GM12872 (cell line): ENCODE measurements around the gene FAM107B.

Experiments used
- TF ChIP-seq, protein P1 (sequence below): IDR thresholded peaks from 3 replicates; pipeline ENCODE4 v1.5.1; 2011; ENCODE audit warnings: low read depth, mild to moderate bottlenecking, low read length, moderate library complexity; ENCODE audit not compliant: insufficient read depth

The FAM107B gene

DNA sequence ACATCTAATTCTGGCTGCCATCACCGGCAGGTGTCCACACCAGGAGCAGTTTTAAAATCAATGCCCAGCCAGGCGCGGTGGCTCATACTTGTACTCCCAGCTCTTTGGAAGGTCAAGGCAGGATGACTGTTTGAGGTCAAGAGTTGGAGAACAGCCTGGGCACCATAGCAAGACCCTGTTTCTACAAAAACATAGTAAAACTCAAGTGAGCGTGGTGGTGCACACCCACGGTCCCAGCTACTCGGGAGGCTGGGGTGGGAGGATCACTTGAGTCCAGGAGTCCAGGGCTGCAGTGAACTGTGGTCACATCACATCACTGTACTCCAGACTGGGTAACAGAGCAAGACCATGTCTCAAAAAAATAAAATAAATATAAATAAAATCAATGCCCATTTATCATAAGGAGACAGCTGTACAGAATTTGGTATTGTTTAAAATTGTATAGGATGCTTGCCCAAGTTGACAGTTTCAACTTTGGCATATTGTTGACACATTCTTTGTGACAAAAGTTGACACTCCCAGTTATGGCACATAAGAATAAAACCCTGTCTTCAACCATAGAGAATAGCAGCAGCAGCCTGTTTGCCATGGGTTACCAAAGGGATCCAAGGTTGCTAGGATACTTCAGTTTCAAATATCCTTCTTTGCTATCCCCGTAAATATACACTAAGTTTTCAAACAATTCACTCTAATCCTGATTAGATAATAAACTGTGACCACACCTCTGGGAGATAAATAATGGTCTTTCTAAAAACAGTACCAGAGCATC is 193.0 kb downstream of the FAM107B start:
- TF ChIP-seq, protein P1, sequence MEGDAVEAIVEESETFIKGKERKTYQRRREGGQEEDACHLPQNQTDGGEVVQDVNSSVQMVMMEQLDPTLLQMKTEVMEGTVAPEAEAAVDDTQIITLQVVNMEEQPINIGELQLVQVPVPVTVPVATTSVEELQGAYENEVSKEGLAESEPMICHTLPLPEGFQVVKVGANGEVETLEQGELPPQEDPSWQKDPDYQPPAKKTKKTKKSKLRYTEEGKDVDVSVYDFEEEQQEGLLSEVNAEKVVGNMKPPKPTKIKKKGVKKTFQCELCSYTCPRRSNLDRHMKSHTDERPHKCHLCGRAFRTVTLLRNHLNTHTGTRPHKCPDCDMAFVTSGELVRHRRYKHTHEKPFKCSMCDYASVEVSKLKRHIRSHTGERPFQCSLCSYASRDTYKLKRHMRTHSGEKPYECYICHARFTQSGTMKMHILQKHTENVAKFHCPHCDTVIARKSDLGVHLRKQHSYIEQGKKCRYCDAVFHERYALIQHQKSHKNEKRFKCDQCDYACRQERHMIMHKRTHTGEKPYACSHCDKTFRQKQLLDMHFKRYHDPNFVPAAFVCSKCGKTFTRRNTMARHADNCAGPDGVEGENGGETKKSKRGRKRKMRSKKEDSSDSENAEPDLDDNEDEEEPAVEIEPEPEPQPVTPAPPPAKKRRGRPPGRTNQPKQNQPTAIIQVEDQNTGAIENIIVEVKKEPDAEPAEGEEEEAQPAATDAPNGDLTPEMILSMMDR: no peak

DNA sequence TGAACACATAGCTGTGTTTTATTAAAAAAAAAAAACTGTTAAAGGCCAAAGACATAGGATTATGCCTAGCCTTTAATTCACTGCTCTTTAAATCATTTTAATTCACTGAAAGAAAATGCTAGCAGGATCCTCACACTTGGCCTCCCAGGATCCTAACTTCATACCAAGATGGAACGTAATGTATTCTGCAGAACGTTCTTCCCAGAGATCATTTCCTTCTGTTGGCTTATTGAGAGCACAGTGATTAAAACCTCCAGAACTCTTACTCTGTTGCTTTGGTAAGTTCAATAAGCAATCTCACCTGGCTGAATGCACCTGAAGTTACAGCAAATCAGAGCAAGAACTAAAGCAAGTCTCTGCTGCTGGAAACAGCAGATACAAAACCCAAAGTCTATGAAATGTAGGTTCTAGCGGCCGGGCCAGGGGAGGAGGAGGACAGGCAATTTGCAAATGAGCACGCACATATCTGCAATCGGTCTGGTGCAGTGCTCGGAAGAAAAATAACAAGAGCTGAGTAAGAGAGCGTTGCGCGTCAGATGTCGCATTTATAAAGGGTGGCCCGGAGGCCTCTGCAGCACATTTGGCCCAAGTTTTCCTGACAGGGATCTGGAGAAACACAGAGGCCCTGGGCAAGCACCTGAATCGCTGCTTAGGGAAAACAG is 193.9 kb downstream of the FAM107B start:
- TF ChIP-seq, protein P1: no peak

DNA sequence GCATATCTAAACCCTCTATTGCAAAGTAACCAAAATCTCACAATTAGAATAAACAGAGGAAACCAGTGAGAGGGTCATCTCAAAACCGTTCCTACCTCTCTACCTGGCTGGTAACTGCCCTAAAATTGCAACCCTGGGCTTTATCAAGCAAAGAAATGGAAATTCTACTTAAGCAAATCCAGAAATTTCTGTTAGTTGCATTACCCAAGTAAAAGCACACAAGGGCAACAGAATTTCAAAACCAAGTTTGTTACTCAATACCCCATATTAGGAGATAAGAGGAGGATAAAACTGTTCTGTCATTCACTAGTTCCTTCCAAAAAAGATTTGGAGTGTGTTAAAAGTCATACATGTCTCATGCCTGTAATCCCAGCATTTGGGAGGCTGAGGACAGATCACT is 195.3 kb downstream of the FAM107B start:
- TF ChIP-seq, protein P1: no peak

DNA sequence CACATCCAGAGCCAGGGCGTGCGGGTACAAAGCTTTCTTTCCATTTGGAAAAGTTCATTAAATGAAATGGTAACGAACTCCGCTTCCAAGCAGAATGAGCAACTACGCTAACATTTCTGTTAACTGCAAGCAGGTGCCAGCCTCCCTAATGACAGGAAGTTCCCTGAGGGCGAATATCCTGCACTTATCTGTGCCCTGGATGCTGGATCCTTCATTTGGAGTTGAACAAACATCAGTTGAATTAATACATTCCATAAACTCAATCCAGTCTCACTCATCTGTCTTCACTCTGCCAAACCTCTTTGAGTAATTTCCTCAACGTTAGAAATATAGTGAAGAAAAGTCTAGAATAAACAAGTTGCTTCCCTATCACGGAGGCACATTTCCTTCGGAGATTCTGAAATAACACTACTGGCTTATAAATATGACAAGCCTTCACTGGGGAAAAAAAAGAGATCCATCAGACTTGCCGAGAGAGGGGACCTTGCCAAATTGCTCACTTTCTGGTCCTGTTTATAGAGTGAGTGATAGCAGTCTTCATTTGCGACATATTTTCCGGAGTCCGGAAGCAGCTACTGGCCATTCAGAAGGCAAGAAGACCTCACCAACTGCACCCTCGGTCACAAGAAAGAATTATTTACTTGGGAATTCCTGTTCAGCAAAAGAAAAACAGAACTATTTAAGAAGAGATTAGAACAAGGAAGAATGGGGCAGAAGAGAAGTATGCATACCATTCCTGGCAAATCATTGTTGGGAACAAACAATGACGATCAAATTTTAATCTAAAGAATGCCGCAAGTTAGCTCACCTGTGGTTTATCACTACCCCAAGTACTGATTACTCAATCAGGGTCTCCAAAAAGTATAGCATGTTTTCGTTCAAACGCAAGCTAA is 196.4 kb downstream of the FAM107B start:
- TF ChIP-seq, protein P1: no peak

DNA sequence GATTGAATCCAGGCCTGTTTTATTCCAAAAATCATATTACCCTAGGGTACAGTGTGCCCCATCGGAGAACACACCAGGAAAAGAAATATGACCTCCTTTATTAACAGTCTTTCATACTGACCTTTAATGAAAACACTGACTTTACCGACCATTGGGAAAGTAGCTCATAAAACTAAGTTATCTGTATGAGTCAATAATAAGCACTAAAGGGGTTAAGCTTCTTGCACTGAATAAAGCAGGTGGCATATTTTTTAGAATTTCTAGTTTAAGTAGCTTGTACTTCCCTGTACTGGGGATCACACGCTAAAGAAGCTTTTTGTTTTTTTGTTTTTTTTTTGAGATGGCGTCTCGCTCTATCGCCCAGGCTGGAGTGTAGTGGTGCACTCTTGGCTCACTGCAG is 199.8 kb downstream of the FAM107B start:
- TF ChIP-seq, protein P1: no peak

DNA sequence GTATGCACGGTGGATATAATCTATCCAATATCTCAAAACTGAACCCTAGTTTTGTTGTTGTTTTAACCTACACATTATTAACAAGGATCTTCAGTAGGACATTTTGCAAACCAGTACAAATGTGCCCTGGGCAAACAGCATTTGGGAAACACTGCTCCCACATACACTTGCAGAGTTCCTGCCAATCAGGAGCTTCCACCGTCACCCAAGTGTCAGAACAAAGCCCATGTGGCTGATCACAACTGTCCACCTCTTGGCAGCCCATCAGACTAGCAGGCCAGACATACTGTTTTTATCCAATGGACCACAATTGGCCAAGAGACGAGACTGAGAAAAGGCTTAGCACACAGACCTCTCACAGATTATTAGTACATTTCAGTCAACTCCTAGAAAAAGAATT is 200.4 kb downstream of the FAM107B start:
- TF ChIP-seq, protein P1: no peak

DNA sequence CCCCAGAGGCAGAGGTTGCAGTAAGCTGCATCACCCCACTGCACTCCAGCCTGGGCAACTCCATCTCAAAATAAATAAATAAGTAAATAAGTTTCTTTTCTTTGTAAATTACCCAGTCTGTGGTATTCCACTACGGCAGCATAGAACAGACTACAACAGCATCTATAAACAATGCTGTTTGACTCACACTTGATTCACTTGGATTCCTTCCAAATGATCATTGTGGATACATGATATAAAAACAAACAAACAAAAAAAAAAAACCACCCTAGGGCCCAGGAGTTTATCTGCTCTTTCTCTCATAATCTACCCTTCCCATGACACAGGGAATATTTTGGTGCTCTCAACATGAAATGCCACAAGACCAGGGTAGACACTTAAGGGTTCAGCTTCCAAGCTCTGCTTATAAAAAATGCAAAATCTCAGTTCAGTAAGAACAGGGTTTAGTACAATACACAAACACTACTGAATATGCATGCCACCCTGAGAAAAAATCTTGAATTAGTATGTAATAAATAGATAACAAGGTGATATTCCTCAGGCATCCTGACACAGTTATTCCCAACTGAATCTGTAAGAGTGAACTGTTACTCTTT is 200.9 kb downstream of the FAM107B start:
- TF ChIP-seq, protein P1: no peak
